Cardiac muscle cell (in vitro differentiated cells and primary cell): ENCODE measurements around the gene NUAK1. TPM values are rescaled to one million over a fixed set of nuclear protein-coding genes. Genes with fewer than 3 reads are reported as not detected.

Experiments
- DNase-seq, 2 donors: peaks; one replicate each; pipeline versions ENCODE4 v3.0.0 to v3.0.0-alpha.2; 2010 to 2017; ENCODE audit warnings: low read depth in 1 of 2, low spot score in 1 of 2
- H3K27ac ChIP-seq: fragments of 200-600 bp; sonication (generic); 2 replicates; pipeline ENCODE4 v1.5.1; 2016
- H3K27me3 ChIP-seq: fragments of 200-600 bp; sonication (generic); 2 replicates; pipeline ENCODE4 v1.6.0; 2016; ENCODE audit warnings: control low read depth
- H3K36me3 ChIP-seq: fragments of 200-600 bp; sonication (generic); 2 replicates; pipeline ENCODE4 v1.5.1; 2016; ENCODE audit warnings: control low read depth
- H3K4me1 ChIP-seq: fragments of 200-600 bp; sonication (generic); 2 replicates; pipeline ENCODE4 v1.8.1; 2017; ENCODE audit warnings: low read depth, mild to moderate bottlenecking, mixed run types
- H3K4me3 ChIP-seq: fragments of 200-600 bp; sonication (generic); 2 replicates; pipeline ENCODE4 v1.5.1; 2016; ENCODE audit warnings: mild to moderate bottlenecking
- H3K9me3 ChIP-seq: fragments of 200-600 bp; sonication (generic); 2 replicates; pipeline ENCODE4 v1.5.1; 2017; ENCODE audit warnings: low read depth, mild to moderate bottlenecking, control low read depth
- polyA plus RNA-seq: library from polyadenylated mRNA; unstranded; fragments of >200 nt; fragmentation: Nextera tagmentation; extraction: Ambion mirVana; gene quantifications from 2 replicates; pipeline ENCODE4 v1.2.1, GENCODE V29; 2016
- total RNA-seq: library from RNA; depleted of rRNA; stranded (reverse); fragments of >200 nt; gene quantifications from 2 replicates; pipeline ENCODE4 v1.2.3, GENCODE V29; 2016
- TF ChIP-seq, protein P1 (sequence below): IDR thresholded peaks from 2 replicates; pipeline ENCODE4 v1.5.1; 2012; ENCODE audit warnings: low read depth, mild to moderate bottlenecking, low read length

NUAK1 gene
- total and polyA plus RNA-seq, 2 experiments from 2014 or later, result 2.9 to 7.2 TPM

DNA sequence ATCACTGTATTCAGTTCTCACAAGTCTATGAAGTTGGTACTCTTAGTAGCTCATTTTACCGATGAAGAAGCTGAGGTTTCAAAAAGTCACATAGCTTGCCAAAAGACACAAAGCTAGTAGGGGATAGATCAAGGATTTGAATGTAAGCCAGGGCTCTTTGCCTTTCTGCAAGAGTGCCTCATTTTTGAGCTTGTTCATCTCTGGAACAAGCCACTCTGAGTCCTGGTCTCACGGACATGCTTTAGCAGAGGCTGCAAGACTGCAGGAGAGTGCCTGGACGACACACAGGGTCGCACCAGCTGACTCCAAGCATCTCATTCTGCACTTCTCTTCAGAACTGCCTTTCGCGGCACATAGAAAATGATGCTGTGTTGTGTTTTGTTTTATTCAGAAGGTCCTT is 3.7 kb downstream of the NUAK1 start:
- TF ChIP-seq, protein P1, sequence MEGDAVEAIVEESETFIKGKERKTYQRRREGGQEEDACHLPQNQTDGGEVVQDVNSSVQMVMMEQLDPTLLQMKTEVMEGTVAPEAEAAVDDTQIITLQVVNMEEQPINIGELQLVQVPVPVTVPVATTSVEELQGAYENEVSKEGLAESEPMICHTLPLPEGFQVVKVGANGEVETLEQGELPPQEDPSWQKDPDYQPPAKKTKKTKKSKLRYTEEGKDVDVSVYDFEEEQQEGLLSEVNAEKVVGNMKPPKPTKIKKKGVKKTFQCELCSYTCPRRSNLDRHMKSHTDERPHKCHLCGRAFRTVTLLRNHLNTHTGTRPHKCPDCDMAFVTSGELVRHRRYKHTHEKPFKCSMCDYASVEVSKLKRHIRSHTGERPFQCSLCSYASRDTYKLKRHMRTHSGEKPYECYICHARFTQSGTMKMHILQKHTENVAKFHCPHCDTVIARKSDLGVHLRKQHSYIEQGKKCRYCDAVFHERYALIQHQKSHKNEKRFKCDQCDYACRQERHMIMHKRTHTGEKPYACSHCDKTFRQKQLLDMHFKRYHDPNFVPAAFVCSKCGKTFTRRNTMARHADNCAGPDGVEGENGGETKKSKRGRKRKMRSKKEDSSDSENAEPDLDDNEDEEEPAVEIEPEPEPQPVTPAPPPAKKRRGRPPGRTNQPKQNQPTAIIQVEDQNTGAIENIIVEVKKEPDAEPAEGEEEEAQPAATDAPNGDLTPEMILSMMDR, result no peak
- Histone ChIP-seq H3K4me1 (peaks cover 7% of the 10 kb centered on the region), H3K27me3 (no peaks in the 10 kb centered on the region), H3K4me3 (no peak overlapping the region), H3K27ac (no peak overlapping the region), H3K36me3 (no peaks in the 10 kb centered on the region), H3K9me3 (no peaks in the 10 kb centered on the region)
- peak in 1 of 2 donors; percentile 53 for DNase-seq

GRCh38 chr12:106134294-106134949 is 4.3 kb downstream of the NUAK1 start:
- no peaks in the 10 kb centered on the region for H3K9me3 ChIP-seq
- H3K4me3 ChIP-seq, result no peak overlapping the region
- no peaks in the 10 kb centered on the region for H3K27me3 ChIP-seq
- no peaks in the 10 kb centered on the region for H3K36me3 ChIP-seq
- TF ChIP-seq, protein P1, result no peak
- H3K27ac ChIP-seq, result no peak overlapping the region
- H3K4me1 ChIP-seq, result peaks cover 7% of the 10 kb centered on the region
- peak in 1 of 2 donors; percentile 17 for DNase-seq

- H3K27ac ChIP-seq, result no peak overlapping the region
- no peaks in the 10 kb centered on the region for H3K36me3 ChIP-seq
- no peaks in the 10 kb centered on the region for H3K9me3 ChIP-seq
- TF ChIP-seq, protein P1, result no peak
- no peak overlapping the region for H3K4me3 ChIP-seq
- H3K27me3 ChIP-seq, result no peaks in the 10 kb centered on the region
- DNase-seq, result no peak
- H3K4me1 ChIP-seq, result peaks cover 13% of the 10 kb centered on the region
These were observed 5.3 kb downstream of the NUAK1 start for GRCh38 chr12:106133136-106134087.

DNA sequence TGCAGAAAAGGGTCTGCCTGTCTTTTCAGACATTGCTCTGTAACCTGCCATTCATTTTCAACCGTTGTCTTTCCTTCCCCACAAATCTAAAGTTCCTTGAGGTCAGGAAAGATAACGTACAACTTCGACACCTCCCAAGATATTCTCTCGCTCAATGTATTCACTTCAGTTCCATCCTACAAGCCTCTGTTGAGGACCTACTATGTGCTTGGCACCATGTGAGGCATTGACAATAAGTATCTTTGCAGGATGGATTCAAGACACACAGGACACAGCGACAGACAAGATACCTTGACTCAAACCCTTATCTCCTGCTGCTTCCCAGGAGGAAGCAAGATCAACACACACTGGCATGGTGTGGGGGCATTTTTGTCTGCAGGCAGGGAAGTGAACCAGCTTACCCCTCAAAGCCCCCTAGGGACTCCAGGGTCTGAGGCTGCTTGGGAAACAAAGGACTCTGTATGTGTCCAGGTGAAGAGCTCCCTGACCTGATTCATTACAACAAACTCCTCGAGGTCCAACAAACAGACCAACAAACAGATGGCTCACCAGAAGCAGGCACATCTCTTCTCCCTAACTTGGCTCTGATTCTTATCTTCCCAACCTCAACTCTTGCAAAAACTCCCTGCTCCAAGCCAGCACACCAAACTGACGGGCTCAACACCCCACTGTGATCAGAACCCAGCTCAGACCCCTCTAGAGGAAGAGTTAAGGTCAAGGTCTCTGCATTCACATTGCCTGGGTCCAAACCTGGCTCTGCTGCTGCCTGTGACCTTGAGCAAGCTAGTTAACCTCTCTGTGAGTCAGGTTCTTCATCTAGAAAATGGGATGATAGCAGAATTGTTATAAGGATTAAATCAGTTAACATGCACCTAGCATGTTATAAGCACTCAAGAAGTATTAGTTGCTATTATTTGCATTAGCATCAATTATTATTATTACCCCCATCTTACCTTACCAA is 6.3 kb downstream of the NUAK1 start:
- Histone ChIP-seq H3K4me1 (peaks cover 15% of the 10 kb centered on the region), H3K9me3 (no peaks in the 10 kb centered on the region), H3K27me3 (no peaks in the 10 kb centered on the region), H3K36me3 (no peaks in the 10 kb centered on the region), H3K4me3 (no peak overlapping the region), H3K27ac (no peak overlapping the region)
- TF ChIP-seq, protein P1, result no peak
- no peak for DNase-seq

- H3K27ac ChIP-seq, result no peak overlapping the region
- no peaks in the 10 kb centered on the region for H3K36me3 ChIP-seq
- no peaks in the 10 kb centered on the region for H3K27me3 ChIP-seq
- H3K4me3 ChIP-seq, result no peak overlapping the region
- TF ChIP-seq, protein P1, result no peak
- peak in 1 of 2 donors; percentile 52 for DNase-seq
- no peaks in the 10 kb centered on the region for H3K9me3 ChIP-seq
- peaks cover 15% of the 10 kb centered on the region for H3K4me1 ChIP-seq
These were observed 7.1 kb downstream of the NUAK1 start for GRCh38 chr12:106131676-106132075.
